Left lung (tissue), 10 donors: ENCODE results near the gene LCN2. TPM values are rescaled to one million over a fixed set of nuclear protein-coding genes. Genes with fewer than 3 reads are reported as not detected.

ENCODE experiments used
- ATAC-seq: fragments of 200-7000 bp; cut with Tn5 transposase; one replicate; pipeline ENCODE4 v1.9.1; 2020; ENCODE audit warnings: moderate library complexity
- DNase-seq, 4 donors: peaks; one replicate each; pipeline ENCODE4 v3.0.0-alpha.2; 2013 to 2020
- H3K27ac ChIP-seq, 2 donors: fragments of 200-600 bp; sonication (generic) in 1 of 2; one replicate each; pipeline versions ENCODE4 v1.5.0 to v1.8.0; 2020 to 2021
- H3K27me3 ChIP-seq, 2 donors: fragments of 200-600 bp; sonication (generic) in 1 of 2; one replicate each; pipeline versions ENCODE4 v1.5.0 to v1.8.0; 2020 to 2021
- H3K36me3 ChIP-seq, 2 donors: fragments of 200-600 bp; sonication (generic) in 1 of 2; one replicate each; pipeline versions ENCODE4 v1.5.0 to v1.8.0; 2020 to 2021
- H3K4me1 ChIP-seq, 2 donors: fragments of 200-600 bp; one replicate each; pipeline ENCODE4 v1.8.0; 2021
- H3K4me3 ChIP-seq, 2 donors: fragments of 200-600 bp; sonication (generic) in 1 of 2; one replicate each; pipeline versions ENCODE4 v1.5.0 to v1.8.0; 2020 to 2021; ENCODE audit warnings: mild to moderate bottlenecking in 1 of 2
- H3K9me3 ChIP-seq, 2 donors: fragments of 200-600 bp; sonication (generic) in 1 of 2; one replicate each; pipeline versions ENCODE4 v1.5.0 to v1.8.0; 2020 to 2021
- CTCF ChIP-seq, 2 donors: fragments of 200-600 bp; sonication (generic) in 1 of 2; IDR thresholded peaks; one replicate each; pipeline versions ENCODE4 v1.5.0 to v1.8.0; 2021; ENCODE audit warnings: antibody characterized with exemption in 2 of 2
- intact Hi-C, 2 donors: fragments of 100-400 bp; cut with DNase I; formaldehyde crosslinking; loops; one replicate each; pipeline versions ENCODE4 v1.11.2 to v1.14.2; 2022
- polyA plus RNA-seq, 6 donors: library from polyadenylated mRNA; unstranded; fragments of 120-200 nt; gene quantifications; one replicate each; pipeline ENCODE4 v1.2.1, GENCODE V29; 2013; ENCODE audit not compliant: insufficient read length in 6 of 6
- total RNA-seq, 2 donors: library from RNA; stranded (reverse); fragmentation: NEBNext Ultra II Directional; extraction: Animal tissue kit (Norgen Biotek cat#: 25700); gene quantifications; one replicate each; pipeline ENCODE4 v1.2.1, GENCODE V29; 2021
- donor health status: DM: no; HTN: yes; CAD: no.
- donor health status: DM: no; HTN: no; CAD: no.

LCN2 gene
- total and polyA plus RNA-seq, 8 donors: 1.3 to 155 (median 2.4) TPM

- Histone ChIP-seq H3K27ac (no peak overlapping the region), H3K4me1 (peaks cover 9 to 37% of the 10 kb centered on the region in 2 donors), H3K4me3 (no peak overlapping the region), H3K27me3 (no peaks in the 10 kb centered on the region), H3K9me3 (no peaks in the 10 kb centered on the region), H3K36me3 (peaks cover 0 to 91% of the 10 kb centered on the region in 2 donors)
- DNase-seq: peak in 1 of 4 donors; percentile 53
- ATAC-seq: no peak
- intact Hi-C loops: no loop called here
- TF ChIP-seq CTCF (IDR thresholded peaks at IDR 0.05): no peak
Observed at GRCh38 chr9:128105538-128106175, 43.6 kb upstream of the LCN2 start.

- Histone ChIP-seq H3K4me1 (peaks cover 2 to 30% of the 10 kb centered on the region in 2 donors), H3K36me3 (peaks cover 0 to 84% of the 10 kb centered on the region in 2 donors), H3K27ac (no peak overlapping the region), H3K27me3 (no peaks in the 10 kb centered on the region), H3K9me3 (no peaks in the 10 kb centered on the region), H3K4me3 (no peak overlapping the region)
- DNase-seq (peak in 1 of 4 donors; percentile 68), ATAC-seq (no peak)
- TF ChIP-seq CTCF (IDR thresholded peaks at IDR 0.05): no peak
- intact Hi-C loops: no loop called here
Observed at GRCh38 chr9:128106181-128106939, 42.9 kb upstream of the LCN2 start.

- no peak for ATAC-seq
Observed at GRCh38 chr9:128106940-128107467, 42.2 kb upstream of the LCN2 start.

GRCh38 chr9:128107468-128108268 lies 41.6 kb upstream of the LCN2 start:
- Histone ChIP-seq H3K36me3 (peaks cover 0 to 71% of the 10 kb centered on the region in 2 donors), H3K4me3 (no peak overlapping the region), H3K4me1 (peaks cover 0 to 18% of the 10 kb centered on the region in 2 donors), H3K9me3 (no peaks in the 10 kb centered on the region), H3K27ac (no peak overlapping the region), H3K27me3 (no peaks in the 10 kb centered on the region)
- ATAC-seq: no peak
- DNase-seq: peak in 1 of 4 donors; percentile 40
- no peak for TF ChIP-seq CTCF (IDR thresholded peaks at IDR 0.05)
- intact Hi-C loops: no loop called here

More at GRCh38 chr9:128106940-128107467, 42.2 kb upstream of the LCN2 start:
- no peak overlapping the region for H3K4me3 ChIP-seq
- H3K27me3 ChIP-seq: no peaks in the 10 kb centered on the region
- peaks cover 0 to 78% of the 10 kb centered on the region in 2 donors for H3K36me3 ChIP-seq
- no peak for TF ChIP-seq CTCF (IDR thresholded peaks at IDR 0.05)
- H3K4me1 ChIP-seq: peaks cover 0 to 25% of the 10 kb centered on the region in 2 donors
- H3K27ac ChIP-seq: no peak overlapping the region
- DNase-seq: peak in 1 of 4 donors; percentile 75
- intact Hi-C loops: no loop called here
- no peaks in the 10 kb centered on the region for H3K9me3 ChIP-seq
